HG02840 (cell line): ENCODE data around the gene C16orf96.
"Not testable (repeated sequence)": the region's sequence is repeated elsewhere in the genome, so short reads cannot be mapped to it uniquely, and the experiment has no call there.

Experiments
- ATAC-seq: cut with Tn5 transposase; IDR thresholded peaks from one replicate; pipeline ENCODE4 v1.9.1; 2021; ENCODE audit warnings: mild to moderate bottlenecking, moderate library complexity, moderate number of reproducible peaks; ENCODE audit not compliant: unreplicated experiment, low FRiP score

The C16orf96 gene

GRCh38 chr16:4561596-4561995, 5.5 kb downstream of the C16orf96 start:
- ATAC-seq, result no peak

- ATAC-seq, result no peak
Observed at GRCh38 chr16:4564661-4565267, 8.6 kb downstream of the C16orf96 start.

GRCh38 chr16:4566144-4566543, 10.0 kb downstream of the C16orf96 start:
- no peak for ATAC-seq

GRCh38 chr16:4570086-4570485, 13.9 kb downstream of the C16orf96 start:
- no peak for ATAC-seq

- no peak for ATAC-seq
Observed at GRCh38 chr16:4570688-4571321, 14.7 kb downstream of the C16orf96 start.

- ATAC-seq, result no peak
Observed at GRCh38 chr16:4572715-4573114, 16.6 kb downstream of the C16orf96 start.

GRCh38 chr16:4573926-4574325, 17.8 kb downstream of the C16orf96 start:
- ATAC-seq, result not testable (repeated sequence)

- no peak for ATAC-seq
Observed at GRCh38 chr16:4574919-4575705, 19.0 kb downstream of the C16orf96 start.

- ATAC-seq, result no peak
Observed at GRCh38 chr16:4576008-4576407, 19.9 kb downstream of the C16orf96 start.

GRCh38 chr16:4578961-4579530, 22.9 kb downstream of the C16orf96 start:
- no peak for ATAC-seq

GRCh38 chr16:4580250-4580649, 24.1 kb downstream of the C16orf96 start:
- ATAC-seq, result no peak

- no peak for ATAC-seq
Observed at GRCh38 chr16:4583906-4584305, 27.8 kb downstream of the C16orf96 start.

- ATAC-seq, result no peak
Observed at GRCh38 chr16:4586291-4586690, 30.2 kb downstream of the C16orf96 start.

- no peak for ATAC-seq
Observed at GRCh38 chr16:4588386-4588785, 32.2 kb downstream of the C16orf96 start.

GRCh38 chr16:4588961-4589360, 32.8 kb downstream of the C16orf96 start:
- ATAC-seq, result no peak

- no peak for ATAC-seq
Observed at GRCh38 chr16:4591191-4591590, 35.1 kb downstream of the C16orf96 start.

- ATAC-seq, result no peak
Observed at GRCh38 chr16:4591706-4592470, 35.7 kb downstream of the C16orf96 start.

- no peak for ATAC-seq
Observed at GRCh38 chr16:4593086-4593485, 36.9 kb downstream of the C16orf96 start.

- no peak for ATAC-seq
Observed at GRCh38 chr16:4594433-4595410, 38.6 kb downstream of the C16orf96 start.
